Left renal cortex interstitium (tissue), 4 donors: ENCODE measurements around the gene RUNX1. TPM values are rescaled to one million over a fixed set of nuclear protein-coding genes. Genes with fewer than 3 reads are reported as not detected.

Experiments
- DNase-seq, 4 donors: peaks; one replicate each; pipeline ENCODE4 v3.0.0-alpha.2; 2013; ENCODE audit warnings: low read depth in 4 of 4, low spot score in 2 of 4, missing footprints in 1 of 4
- polyA plus RNA-seq, 4 donors: library from polyadenylated mRNA; unstranded; fragments of 120-200 nt; gene quantifications; one replicate each; pipeline ENCODE4 v1.2.1, GENCODE V29; 2013; ENCODE audit not compliant: insufficient read length in 4 of 4

RUNX1 gene
- 1 to 10 TPM; 1.5 to 3.6 (median 2.7) TPM for polyA plus RNA-seq

DNA sequence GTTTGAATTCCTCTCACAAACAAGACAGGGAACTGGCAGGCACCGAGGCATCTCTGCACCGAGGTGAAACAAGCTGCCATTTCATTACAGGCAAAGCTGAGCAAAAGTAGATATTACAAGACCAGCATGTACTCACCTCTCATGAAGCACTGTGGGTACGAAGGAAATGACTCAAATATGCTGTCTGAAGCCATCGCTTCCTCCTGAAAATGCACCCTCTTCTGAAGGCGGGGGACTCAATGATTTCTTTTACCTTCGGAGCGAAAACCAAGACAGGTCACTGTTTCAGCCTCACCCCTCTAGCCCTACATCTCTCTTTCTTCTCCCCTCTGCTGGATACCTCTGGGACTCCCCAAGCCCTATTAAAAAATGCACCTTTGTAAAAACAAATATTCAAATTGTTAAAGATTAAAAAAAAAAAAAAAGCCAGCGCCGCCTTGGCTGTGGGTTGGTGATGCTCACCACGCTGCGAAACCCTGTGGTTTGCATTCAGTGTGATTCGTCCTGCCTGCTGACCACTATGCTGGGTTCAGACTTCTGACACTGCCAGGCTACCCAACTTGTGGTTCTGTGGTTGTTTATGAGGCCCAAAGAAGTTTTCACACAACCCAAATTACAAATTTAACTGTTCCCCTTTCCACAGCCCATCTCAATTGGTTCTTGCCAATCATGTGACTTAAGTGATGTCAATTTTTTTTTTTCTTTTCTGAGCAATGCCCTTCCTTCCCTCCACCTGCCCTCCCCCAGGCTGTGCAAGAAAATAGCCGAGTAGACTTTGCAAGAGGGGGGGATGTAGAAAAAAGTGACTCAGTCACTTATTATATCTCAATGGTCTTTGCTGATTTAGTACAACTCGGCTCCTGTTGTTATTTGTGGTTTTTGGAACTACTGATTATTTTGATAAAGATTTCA is at the start of gene RUNX1:
Gene RUNX1 (minus strand): TSS at position 597 of the 912 bp plus-strand sequence.
- DNase-seq: no peak

DNA sequence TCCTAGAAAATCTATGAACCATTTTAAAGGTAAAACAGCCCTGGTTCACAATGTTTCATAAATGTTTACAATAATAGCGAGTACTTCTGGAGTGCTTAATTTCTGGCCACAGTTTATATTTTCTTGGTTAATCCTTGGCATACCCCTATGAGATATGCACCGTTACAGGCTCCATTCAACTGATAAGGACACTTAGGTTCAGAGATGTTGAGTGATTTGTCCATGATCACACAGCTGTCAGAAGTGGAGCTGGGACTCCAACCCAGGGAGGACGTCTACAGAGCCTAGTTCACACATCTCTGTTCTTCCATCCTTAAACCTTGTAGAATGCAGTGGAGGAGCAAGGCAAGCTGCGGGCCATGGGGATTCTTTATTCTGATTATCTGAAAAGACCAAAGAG is 48.4 kb upstream of the RUNX1 start:
- DNase-seq: no peak

DNA sequence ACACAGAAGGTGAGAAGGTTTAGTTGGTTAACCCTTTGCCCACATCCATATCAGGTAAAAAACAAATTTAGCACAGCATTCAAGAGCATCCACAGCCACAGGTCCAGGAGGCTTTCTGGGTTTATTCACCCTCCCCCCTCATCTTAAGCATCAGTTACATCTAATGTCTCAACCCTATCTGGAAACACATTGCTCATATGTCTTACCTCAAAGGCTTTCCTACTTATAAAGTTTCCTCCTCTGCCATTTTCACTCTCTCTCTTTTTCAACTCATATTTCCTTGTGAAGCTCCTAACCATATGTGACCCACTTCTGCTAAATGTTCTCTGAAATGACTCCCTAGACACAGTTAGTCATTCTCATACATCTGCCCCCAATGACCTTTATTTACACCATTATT is 47.9 kb upstream of the RUNX1 start:
- no peak for DNase-seq

DNA sequence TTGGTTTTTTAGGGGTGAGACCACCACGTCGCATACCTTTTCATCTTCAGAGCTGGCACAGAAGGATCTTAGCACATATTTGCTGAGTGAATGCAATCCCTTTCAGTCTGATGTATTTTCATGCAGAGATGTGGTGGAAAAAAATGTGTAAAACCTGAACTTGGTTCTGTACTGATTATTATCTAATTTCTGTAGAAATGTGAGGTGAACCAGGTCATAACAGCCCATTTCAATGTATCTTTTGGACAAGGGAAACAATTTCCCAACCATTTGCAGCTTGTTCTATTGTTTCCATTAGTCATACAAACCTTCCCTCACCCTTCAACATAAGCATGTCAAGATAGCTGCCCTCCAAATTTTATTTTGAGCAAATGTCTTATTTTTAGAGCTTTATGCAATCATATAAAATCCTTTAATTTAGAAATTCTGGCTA is 46.8 kb upstream of the RUNX1 start:
- no peak for DNase-seq

DNA sequence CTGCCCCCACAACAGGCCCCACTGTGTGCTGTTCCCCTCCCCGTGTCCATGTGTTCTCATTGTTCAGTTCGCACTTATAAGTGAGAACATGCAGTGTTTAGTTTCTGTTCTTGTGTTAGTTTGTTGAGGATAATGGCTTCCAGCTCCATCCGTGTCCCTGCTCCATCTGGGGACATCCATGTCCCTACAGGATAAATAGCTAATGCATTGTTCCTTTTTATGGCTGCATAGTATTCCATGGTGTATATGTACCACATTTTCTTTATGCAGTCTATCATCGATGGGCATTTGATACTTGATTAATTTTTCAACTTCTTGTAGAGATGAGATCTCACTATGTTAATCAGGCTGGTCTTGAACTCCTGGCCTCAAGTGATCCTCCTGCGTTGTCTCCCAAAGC is 44.4 kb upstream of the RUNX1 start:
- DNase-seq: no peak

DNA sequence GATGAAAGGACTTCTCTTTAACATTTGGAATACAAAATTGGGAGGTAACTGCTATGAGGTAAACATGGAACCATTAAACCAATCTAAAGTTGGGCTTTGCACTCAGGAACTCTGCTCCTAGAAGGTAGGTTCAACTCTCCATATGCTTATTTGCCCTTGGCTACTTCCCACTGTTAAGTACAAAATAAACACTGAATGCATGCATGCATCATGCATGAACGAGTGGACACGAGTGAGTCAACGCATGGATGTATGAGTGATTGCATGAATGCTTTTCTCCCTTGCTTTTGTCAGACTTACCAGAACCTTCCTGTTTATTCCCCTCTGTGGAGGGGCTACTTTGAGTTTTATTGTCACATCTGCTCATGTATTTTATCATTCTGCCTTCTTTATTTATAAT is 42.4 kb upstream of the RUNX1 start:
- DNase-seq: no peak

DNA sequence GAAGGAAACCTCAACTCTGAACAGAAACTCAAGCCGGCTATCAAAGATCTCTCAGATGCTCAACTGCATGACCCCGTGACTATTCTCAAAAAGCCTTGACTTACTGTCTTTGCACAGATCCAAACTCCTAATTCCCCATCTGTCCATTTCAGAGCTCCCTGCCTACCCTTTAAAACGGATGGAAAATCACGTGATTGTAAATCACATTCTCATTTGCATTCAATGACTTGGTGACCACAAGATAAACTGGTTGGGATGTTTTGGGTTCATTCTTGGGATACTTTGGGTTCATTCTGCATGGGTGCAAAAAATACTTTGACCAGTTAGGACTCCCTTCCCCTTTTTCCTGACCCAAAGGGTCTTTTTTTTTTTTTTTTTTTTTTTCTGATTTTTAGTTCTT is 41.3 kb upstream of the RUNX1 start:
- no peak for DNase-seq

DNA sequence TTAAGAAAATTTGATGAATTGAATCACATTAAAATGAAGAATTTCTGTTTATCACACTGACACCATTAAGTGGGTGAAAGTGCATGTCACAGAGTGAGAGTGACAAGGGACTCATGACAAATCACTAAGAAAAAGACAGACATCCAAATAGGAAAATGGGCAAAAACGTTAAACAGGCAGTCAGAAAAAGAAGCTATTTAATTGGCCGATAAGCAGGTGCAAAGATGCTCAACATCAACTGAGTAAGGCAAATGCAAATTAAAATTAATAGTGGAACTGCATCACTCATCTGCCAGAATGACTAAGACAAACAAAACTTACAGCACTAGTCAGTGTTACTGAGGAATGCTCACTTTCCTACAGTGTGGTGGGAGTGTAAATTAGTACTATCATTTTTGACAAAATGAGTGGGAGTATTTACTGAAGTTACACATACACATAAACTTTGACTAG is 39.2 kb upstream of the RUNX1 start:
- no peak for DNase-seq

DNA sequence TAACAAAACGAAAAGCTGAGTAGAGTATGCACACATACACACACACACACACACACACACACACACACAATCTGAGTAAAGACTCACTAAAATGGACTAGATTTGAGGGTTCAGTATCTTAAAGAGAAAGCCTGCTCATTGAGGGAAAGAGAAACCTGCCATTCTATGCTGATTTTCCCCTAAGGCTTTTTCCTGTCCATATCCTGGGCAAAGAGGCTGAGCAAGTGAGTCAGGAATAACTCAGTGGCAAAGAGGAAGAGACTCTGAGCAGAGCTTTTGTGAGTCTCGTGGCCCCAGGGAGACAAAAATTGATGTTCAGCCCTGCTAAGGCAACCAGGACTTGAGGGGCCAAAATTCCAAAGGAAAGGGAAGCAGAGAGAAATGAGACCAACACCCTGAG is 37.3 kb upstream of the RUNX1 start:
- no peak for DNase-seq

DNA sequence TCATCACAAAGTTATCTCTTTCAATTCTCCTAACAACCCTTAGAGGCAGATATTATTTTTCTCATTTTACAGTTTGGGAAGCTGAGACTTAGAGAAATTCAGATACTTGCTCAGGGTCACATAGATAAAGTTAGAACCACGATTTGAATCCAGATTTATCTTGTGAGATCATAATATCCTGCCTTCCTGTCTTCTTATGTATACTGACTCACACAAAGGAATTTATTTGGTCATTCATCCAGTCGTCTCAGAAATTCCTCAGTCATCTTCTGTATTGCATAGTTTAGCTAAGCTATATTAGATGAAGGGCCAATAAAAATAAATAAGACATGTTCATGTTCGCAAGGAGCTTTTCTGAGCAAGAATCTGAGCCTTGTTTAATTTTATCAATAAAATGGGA is 35.8 kb upstream of the RUNX1 start:
- DNase-seq: no peak

DNA sequence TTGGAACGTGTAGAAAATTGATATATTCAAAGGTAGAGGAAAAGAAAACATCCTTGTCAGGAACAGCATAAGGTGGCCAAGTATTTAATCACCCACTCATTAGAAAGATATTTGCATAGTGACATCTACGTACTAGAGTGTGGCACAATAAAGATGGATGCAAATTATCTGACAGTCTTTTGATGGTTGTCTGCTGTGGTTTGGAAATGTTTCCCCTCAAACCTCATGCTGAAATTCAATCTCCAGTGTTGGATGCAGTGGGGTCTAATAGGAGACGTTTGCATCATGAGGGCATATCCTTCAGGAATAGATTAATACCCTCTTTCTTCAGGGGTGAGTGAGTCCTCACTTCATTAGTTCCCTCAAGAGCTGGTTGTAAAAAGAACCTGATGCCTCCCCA is 34.1 kb upstream of the RUNX1 start:
- DNase-seq: no peak

DNA sequence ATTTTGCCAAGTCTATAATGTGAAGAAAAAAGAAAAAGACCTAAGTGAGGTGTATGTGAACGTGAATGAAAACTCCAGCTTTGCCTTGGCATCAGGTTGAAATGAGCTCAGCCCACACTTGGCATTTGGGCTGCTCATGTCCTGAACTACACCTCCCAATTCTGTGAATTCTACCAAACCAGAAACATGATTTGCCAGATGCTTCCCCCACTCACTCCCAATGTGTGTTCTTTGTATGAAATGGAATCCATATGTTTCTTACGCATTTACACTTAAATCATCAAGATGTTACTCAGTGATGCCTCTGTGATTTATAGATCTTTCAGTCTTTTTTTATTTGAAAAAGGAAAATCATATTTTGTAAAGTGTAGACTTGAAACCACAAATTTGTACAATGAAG is 32.8 kb upstream of the RUNX1 start:
- no peak for DNase-seq

DNA sequence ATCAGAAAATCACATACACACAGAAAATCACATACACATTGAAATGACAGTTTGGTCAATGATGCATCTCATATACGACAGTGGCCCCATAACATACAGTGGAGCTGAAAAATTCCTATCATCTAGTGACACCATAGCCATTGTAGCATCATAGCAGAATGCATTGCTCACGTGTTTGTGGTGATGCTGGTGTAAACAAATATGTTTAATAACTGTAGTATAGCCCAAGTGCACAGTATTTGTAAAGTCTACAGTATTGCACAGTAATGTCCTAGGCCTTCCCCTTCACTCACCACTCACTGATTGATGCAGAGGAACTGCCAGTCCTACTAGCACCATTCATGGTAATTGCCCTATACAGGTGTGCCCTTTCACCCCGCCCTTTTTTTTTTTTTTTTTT is 30.1 kb upstream of the RUNX1 start:
- DNase-seq: no peak

DNA sequence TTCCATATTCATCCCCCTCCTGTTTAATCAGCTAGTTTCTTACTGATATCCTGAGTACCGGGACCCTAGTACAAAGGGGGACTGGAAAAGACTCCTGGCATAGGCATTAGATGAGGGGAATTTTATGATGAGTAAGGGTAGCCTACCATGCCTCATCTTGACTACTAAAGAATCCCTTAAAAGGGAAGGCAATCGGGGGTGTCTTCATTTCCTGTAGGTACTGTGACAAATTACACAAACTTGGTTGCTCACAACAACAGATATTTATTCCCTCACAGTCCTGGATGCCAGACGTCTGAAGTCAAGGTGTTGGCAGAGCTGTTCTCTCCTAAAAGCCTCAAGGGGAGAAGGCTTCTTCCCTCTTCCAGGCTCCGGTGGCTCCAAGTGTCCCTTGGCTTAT is 28.9 kb upstream of the RUNX1 start:
- DNase-seq: no peak

DNA sequence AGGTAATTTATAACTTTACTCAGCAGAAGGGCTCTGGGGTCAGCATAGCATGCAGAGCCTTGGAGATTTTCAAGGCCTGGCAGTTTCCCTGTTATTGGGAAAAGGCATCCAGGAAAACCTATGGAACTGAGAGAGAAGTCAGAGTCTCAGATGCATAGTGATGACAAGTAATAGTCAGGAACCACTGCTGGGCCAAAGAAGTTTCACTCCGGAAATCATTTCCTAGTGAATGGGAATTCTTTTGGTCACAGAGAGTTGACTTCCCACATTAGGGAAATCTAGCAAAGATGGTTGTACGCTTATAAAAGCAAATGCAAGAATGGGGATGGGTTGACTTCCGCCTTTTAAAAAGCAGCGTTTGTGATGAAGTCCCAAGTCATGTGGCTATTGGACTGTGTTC is 28.4 kb upstream of the RUNX1 start:
- no peak for DNase-seq

DNA sequence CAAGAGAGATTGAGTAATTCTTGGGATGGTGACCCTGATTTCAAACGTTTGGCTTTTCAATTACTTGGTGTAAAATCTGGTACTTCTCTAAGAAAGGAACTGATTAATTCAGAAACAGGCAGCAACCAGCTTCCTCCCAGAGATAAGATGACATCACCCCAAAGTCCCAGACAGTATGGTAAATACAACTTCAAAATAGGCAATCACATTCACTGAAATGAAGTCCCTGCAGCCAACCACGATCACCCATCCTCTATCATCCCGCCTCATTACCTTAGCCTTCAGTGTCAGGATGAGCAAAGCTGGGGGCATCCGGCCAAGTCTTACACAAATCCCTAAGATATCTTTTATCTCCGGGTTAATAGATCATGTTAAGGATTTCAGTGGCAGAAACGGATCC is 26.4 kb upstream of the RUNX1 start:
- no peak for DNase-seq

DNA sequence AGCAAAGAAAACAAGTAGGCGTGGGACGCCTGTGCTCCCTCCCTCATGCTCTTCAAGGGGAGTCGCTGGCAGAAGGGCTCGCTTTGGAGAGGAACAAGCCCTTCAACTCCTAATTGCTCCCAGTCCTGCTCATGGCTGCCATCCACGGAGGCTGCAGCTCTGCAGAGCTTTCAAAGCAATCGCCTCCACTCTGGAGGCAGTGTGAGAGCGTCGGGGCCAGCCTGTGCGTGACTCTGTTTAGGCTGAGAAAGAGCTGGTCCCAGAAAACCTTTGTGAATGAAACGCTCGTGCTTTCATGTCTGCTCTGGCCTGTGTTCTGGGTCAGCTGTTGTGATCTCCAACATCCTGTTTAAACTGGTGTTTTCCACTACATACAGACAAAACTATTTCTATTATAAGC is 23.9 kb upstream of the RUNX1 start:
- no peak for DNase-seq

DNA sequence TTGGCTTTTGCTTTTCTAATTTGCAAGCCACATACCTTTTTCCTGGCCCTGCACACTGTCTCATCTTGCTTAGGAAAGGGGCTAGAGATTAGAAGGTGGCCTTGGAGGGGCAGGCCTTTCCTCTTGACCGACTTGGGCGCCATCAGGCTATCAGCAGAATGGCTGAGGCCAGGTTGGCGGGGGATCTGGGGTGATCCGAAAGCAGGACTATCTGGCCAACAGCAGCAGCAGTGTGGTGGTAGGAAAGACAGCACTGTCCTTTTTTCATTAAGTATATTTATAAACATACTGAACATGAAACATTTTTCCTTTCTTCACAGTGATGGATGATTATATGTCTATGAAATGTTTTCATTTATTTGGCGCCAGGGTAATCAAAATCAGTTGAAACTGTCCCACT is 23.5 kb upstream of the RUNX1 start:
- no peak for DNase-seq

DNA sequence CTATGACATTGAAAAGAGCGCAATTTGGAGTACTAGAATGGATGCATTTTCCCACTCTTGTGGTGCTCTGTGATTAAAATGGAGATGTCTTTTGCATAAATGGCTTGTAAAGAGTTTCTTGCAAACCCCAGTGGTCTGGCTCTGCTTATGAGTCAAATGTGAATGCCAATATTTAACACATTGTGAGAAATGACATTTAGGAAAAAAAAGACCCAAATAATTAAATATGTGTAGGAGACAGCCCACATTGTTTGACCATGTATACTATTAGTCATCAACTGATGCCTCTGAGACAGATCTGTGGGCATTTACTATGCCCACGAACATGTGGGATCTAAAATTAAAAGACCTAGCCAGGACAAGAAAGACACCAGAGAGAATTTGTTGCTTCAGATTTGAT is 22.2 kb upstream of the RUNX1 start:
- no peak for DNase-seq

DNA sequence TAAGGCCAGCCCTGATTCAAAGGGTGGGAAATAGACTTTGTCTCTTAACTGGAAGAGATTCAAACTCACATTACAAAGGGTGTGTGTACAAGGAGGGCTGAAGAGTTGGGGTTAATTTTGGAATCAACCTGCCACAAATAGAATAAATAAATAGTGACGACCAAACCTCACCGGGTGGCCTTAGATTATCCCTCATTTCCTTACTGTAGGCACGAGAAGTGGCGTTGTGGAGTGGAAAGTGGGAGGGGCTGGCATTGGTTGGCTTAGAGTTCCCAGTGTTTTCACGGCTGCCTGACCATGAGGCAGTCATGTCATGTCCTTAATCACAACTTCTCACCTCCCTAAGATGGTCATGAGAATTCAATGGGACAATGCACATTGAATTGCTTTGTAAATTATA is 21.3 kb upstream of the RUNX1 start:
- DNase-seq: no peak

DNA sequence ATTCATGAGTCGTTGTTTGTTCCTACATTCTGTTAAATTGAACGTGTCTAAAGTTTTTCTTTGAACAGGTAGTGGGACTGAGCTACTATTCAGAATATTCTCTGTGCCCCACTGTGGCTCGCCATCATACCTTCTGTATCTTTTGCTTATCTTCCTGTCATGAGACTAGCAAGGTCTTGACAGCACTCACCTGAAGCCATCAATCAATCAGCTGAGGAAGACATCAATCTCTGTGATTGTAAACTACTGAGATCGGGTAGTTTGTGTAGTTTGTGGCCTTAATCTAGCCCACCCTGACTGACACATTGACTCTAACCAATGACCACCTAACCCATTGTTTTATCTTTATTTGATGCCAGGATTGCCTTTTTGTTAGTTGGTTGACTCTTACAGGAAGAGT is 17.7 kb upstream of the RUNX1 start:
- no peak for DNase-seq

DNA sequence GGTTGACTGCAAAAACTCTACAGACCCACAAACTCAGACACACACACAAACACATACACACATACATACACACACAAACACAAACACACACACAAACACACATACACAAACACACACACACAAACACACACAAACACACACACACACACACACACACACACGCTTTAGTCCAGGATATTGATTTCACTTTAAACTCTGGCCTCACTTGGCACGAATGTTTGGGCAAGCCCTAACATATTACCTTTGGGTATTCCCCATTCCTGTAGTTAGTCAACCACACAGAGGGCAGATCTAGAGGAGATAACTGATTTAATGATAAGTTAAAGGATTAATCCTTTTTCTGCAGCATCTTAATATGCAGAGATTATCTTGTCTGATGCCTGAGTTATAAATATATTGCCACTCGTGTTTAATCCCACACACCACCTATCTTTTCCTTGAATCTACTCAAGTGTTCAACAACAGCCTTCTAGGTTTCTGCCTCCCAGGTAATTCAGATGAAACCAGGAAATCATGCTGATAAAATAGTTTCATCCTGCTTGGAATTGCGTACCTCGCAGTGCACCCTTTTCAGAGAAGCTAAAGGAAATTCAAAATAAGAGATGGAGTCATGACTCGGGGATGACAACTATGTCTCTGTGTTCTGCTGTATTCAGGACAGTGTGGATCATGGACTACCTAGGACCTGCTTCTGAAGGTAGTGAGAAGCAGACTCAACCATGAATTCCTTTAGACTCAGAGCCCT is 14.5 kb upstream of the RUNX1 start:
- DNase-seq: no peak
